ENCODE measurements around the gene ERN1. TPM values are rescaled to one million over a fixed set of nuclear protein-coding genes. Genes with fewer than 3 reads are reported as not detected.
"Not testable (repeated sequence)": the region's sequence is repeated elsewhere in the genome, so short reads cannot be mapped to it uniquely, and the experiment has no call there.

ERN1 gene
- polyA plus RNA-seq, 4 donors: 8.8 to 10.7 (median 9.5) TPM

GRCh38 chr17:64040206-64040605, 89.7 kb downstream of the ERN1 start:
- DNase-seq (ENCODE audit: low read depth in 4 of 4, low spot score in 3 of 4): no peak

- no peak for DNase-seq (ENCODE audit: low read depth in 4 of 4, low spot score in 3 of 4)
Observed at GRCh38 chr17:64039106-64039400, 90.9 kb downstream of the ERN1 start.

GRCh38 chr17:64038331-64039105, 91.4 kb downstream of the ERN1 start:
- DNase-seq (ENCODE audit: low read depth in 4 of 4, low spot score in 3 of 4): no peak

GRCh38 chr17:64037802-64038201, 92.1 kb downstream of the ERN1 start:
- DNase-seq (ENCODE audit: low read depth in 4 of 4, low spot score in 3 of 4): no peak

GRCh38 chr17:64037180-64037579, 92.8 kb downstream of the ERN1 start:
- no peak for DNase-seq (ENCODE audit: low read depth in 4 of 4, low spot score in 3 of 4)

- no peak for DNase-seq (ENCODE audit: low read depth in 4 of 4, low spot score in 3 of 4)
Observed at GRCh38 chr17:64036198-64036922, 93.6 kb downstream of the ERN1 start.

- no peak for DNase-seq (ENCODE audit: low read depth in 4 of 4, low spot score in 3 of 4)
Observed at GRCh38 chr17:64032081-64032480, 97.9 kb downstream of the ERN1 start.

- no peak for DNase-seq (ENCODE audit: low read depth in 4 of 4, low spot score in 3 of 4)
Observed at GRCh38 chr17:64028874-64029464, 101.0 kb downstream of the ERN1 start.

- DNase-seq (ENCODE audit: low read depth in 4 of 4, low spot score in 3 of 4): peak in 2 of 4 donors; percentile 42 to 63
Observed at GRCh38 chr17:64025732-64026294, 104.1 kb downstream of the ERN1 start.

- no peak for DNase-seq (ENCODE audit: low read depth in 4 of 4, low spot score in 3 of 4)
Observed at GRCh38 chr17:64024781-64025731, 104.9 kb downstream of the ERN1 start.

- no peak for DNase-seq (ENCODE audit: low read depth in 4 of 4, low spot score in 3 of 4)
Observed at GRCh38 chr17:64024215-64024654, 105.7 kb downstream of the ERN1 start.

- DNase-seq (ENCODE audit: low read depth in 4 of 4, low spot score in 3 of 4): no peak
Observed at GRCh38 chr17:64022611-64023063, 107.3 kb downstream of the ERN1 start.

GRCh38 chr17:64020056-64020766, 109.7 kb downstream of the ERN1 start, which contains the start of gene ICAM2:
ICAM2 (minus strand) TSS chr17:64020633; CDS start chr17:64006691, 13,942 bp downstream.
- no peak for DNase-seq (ENCODE audit: low read depth in 4 of 4, low spot score in 3 of 4)

GRCh38 chr17:64019551-64019961, 110.4 kb downstream of the ERN1 start:
- not testable (repeated sequence) for DNase-seq (ENCODE audit: low read depth in 4 of 4, low spot score in 3 of 4)

- no peak for DNase-seq (ENCODE audit: low read depth in 4 of 4, low spot score in 3 of 4)
Observed at GRCh38 chr17:64017381-64017980, 112.5 kb downstream of the ERN1 start.

- no peak for DNase-seq (ENCODE audit: low read depth in 4 of 4, low spot score in 3 of 4)
Observed at GRCh38 chr17:64016974-64017373, 113.0 kb downstream of the ERN1 start.

GRCh38 chr17:64016231-64016784, 113.6 kb downstream of the ERN1 start:
- DNase-seq (ENCODE audit: low read depth in 4 of 4, low spot score in 3 of 4): no peak

- no peak for DNase-seq (ENCODE audit: low read depth in 4 of 4, low spot score in 3 of 4)
Observed at GRCh38 chr17:64015447-64015846, 114.5 kb downstream of the ERN1 start.
